C1 segment of cervical spinal cord (tissue), 14 donors: ENCODE data around the gene EXD2.
"Not testable (repeated sequence)": the region's sequence is repeated elsewhere in the genome, so short reads cannot be mapped to it uniquely, and the experiment has no call there.

Experiments used
- DNase-seq, 14 donors: peaks; one replicate each; lab custom pipeline; 2025; lab: John Stamatoyannopoulos, UW

Gene EXD2

DNA sequence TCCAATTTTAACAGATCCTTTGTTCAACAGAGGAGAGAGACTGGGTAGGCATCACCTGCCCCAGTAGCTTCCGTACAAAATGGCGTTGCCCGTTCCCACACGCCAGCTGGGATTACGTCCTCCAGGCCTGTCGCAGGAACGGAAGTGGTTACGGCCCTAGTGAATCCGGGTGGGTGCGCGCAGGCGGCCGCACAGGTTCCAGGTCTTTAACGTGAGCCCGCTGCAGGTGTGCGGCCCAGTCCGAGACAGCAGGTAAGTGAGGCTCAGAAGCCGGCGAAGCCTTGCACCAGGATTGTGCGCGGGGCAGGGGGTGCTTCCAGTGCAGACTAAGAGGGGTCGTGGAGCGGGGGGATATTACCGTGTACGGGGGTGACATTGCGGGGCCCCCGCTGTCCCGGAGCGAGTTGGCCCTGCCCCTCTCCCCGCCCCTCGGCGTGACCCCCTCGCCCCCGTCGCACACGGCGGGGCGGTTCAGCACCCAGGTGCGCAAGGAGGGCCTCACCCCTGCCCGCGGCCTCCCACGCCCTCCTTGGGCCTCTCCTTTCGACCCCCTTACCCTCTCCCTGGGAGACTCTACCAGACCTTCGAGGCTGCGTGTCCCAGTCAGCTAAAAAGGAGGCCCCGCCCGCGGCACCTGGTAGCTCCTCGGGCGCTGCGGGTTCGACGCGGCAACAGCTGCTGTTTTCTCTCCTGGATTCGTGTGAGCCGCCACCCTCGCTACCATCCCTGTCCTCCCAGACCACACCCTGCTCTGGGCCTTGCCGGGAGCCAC lies at the start of gene EXD2:
Gene EXD2, plus strand, starts transcription at position 159 of the 772 bp plus-strand sequence. CDS start 17,973 bp downstream, outside the sequence.
- peak; percentile 4 to 94 (median 78) for DNase-seq

DNA sequence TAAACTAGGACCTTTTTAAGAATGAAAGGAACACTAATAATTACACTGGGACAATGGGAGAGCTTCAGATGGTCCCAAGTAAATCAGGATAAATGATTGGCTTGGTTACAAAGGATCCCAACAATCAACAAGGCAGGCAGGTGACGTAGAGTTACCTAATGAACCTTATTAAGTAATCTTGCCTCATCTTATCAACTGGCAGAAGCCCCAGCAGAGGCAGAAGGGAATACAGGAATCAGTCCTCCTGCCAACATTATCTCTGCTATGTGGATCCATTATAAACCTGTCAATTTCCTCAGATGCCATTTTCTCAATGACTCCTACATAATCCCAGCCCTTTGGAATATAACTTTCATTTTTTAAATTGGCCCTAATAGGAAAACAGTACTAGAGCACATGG lies 49.7 kb upstream of the EXD2 start:
- DNase-seq = no peak

DNA sequence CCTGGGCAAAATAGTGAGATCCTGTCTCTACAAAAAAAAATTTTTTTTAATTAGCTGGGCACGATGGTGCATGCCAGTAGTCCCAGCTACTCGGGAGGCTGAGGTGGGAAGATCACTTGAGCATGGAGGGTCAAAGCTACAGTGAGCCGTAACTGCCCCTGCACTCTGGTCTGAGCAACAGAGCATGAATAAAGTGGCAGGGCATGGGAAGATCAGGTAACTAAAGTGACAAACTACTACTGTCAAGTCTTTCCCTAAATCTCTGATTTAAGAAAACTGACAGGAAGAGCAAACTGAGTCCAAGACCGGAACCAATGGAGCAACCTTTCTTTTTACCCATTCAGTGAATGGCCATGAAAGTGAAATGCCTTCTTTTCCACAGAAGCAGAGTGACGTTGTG lies 49.2 kb upstream of the EXD2 start:
- no peak for DNase-seq

DNA sequence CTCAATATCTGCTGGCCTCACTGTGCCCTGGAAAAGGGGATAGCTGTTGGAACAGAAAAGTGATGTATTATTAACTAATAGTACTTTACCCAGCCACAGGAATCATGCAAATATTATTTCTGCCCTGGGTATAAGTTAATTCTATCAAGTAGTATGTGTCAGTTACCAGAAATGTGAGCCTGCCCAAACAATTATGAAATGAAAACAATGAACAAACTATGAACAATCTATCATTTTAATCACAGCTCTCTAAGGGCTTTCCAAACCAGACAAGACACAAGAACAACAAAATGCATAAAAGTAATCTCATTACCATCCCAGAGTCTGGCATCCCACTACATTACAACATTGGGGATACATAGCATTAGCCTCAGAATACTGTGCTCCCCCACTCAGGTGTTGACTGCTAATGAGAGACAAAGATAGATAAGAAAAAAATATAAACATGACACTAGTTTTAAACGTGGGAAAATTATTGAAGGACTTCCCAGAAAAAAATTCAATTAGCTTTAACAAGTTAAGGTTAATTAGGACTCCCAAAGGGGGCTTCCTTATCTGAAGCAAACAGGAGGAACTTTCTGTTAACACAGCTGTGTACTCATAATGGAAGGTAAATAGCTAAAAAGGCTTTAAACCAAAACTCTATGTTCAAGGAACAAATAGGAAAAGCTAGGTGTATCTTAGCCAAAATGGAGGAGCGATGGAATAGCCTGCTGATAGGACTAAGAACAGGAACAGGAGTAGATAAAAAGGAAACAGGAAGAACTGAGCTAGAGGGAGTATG lies 41.6 kb upstream of the EXD2 start:
- DNase-seq = no peak

DNA sequence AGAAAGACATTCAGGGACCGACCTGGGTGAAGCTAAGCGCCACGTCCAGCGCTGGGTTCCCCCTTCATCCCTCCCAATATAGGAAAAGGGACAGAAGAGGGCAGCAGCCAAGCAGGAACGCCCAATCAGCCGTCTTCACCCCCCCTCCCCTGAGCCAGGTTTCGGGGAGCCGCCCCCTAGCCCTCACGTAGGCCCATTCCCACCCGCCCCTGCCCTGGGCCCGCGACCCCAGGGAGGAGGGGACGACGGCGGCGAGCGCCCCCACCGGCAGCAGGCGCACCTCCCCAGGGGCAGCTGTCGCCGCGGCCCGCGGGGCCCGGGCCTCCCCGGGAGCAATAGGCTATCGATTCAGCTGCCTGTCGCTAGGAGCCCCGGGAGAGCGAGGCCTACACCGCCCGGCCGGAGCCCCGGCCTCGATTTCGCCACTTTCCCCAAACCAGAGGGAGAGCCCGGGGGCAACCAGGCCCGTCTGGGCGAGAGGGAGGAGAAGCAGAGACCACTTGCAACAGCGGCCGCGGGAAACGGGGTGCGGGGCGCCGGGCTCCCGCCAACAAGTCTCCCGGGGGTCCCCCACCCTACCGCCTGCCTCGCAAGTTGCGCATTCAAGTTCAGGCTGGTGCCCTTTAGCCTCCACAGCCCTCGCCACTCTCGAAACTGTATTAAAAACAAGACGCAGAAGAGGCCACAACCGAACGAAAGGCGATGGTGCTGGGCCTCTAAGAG lies 39.7 kb upstream of the EXD2 start:
- DNase-seq = peak; percentile 29 to 81 (median 70)

GRCh38 chr14:69152181-69152901 lies 39.0 kb upstream of the EXD2 start:
- peak in 3 of 14 donors; percentile 37 to 43 (median 40) for DNase-seq

DNA sequence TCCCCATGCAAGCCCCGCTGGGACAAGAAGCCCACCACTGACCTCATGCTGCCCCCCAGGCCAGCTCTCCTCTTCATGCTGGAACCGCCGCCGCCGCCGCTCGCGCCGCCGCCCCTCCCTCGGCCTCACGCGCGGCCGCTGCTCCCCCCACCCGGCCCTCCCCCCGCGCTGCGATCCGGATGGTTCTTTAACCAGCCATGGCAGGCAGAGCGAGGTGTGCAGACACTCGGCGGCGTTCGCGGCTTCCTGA lies 38.5 kb upstream of the EXD2 start, which contains the start of gene DCAF5:
Gene DCAF5, minus strand, starts transcription at position 218 of the 250 bp plus-strand sequence. Its CDS starts 141 bp downstream, at position 77.
- DNase-seq = peak in 4 of 14 donors; percentile 37 to 87 (median 46)

- DNase-seq = peak in 11 of 14 donors; percentile 47 to 87 (median 75)
Measured at GRCh38 chr14:69153152-69153872, 38.0 kb upstream of the EXD2 start.

DNA sequence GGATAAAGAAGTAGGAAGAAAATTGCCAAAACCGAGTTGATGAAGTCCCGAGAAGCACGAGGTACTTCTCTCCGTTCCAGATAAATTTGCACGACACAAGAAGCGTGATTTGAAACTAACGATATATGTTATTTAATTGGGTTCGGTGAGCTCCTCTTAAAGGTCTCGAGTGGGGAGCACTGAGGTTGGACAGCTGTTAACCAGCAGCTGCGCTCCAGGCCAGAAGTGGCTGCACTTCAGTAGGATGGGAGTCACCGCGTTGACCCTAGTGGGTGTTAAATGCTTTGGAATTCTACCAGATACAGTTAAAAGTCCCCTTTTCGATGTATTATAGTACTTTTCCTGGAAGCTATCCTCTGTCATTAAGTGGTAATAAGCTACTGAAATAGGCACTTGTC lies 37.4 kb upstream of the EXD2 start:
- DNase-seq = peak in 4 of 14 donors; percentile 26 to 49 (median 40)

- peak in 1 of 14 donors; percentile 5 for DNase-seq
Measured at GRCh38 chr14:69154779-69155178, 36.5 kb upstream of the EXD2 start.

- no peak for DNase-seq
Measured at GRCh38 chr14:69156224-69156623, 35.1 kb upstream of the EXD2 start.

DNA sequence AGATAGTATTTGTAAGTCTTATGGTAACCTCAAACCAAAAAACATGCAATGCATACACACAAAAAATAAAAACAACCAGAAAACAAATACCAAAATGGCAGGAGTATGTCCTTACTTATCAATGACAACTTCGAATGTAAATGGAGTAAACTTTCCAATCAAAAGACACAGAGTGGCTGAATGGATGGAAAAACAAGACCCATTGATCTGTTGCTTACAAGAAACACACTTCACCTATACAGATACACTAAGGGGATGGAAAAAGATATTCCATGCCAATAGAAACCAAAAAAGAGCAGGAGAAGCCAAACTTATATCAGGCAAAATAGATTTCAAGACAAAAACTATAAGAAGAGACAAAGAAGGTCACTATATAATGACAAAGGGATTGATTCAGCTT lies 29.7 kb upstream of the EXD2 start:
- DNase-seq = no peak

- not testable (repeated sequence) for DNase-seq
Measured at GRCh38 chr14:69165787-69166186, 25.5 kb upstream of the EXD2 start.

- DNase-seq = no peak
Measured at GRCh38 chr14:69170839-69171238, 20.5 kb upstream of the EXD2 start.

- DNase-seq = no peak
Measured at GRCh38 chr14:69171569-69171968, 19.7 kb upstream of the EXD2 start.

GRCh38 chr14:69175130-69175529 lies 16.2 kb upstream of the EXD2 start:
- no peak for DNase-seq

DNA sequence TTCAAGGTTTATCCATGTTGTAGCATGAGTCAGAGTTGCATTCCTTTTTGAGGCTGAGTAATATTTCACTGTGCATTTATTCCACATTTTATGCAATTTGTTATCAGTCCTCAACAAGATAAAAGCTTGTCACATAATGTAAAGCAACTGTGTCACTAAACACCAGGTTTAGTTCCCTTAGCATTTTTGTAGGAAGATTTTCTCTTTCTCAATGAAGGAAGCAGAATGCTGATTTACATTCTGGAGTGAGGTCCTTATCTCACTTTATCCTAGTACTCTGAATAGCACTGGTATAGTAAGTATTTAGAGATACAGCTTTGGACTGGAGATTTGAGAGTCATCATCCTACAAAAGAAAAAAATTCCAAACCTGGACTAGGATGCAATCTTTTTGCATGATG lies 9.8 kb upstream of the EXD2 start:
- no peak for DNase-seq

- not testable (repeated sequence) for DNase-seq
Measured at GRCh38 chr14:69182580-69182979, 8.7 kb upstream of the EXD2 start.

DNA sequence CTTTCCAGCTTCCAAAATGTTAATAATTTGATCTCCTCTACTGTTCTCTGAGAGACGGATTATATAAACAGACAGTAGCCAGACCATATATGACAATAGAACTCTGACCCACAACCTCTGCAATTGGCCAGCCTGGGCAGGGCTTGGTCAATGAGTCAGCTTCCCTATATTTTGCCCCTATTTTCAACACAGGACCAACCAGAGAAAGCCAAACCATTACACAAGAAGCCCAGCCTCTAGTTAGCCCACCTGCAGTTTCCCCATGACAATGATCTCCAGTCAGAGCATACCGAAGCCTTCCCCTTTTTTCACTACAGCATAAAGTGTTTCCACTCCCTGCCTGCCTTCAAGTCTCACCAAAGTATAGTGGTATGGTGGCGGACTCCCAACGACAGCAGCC lies 7.6 kb upstream of the EXD2 start:
- no peak for DNase-seq

GRCh38 chr14:69190191-69190590 lies 1.1 kb upstream of the EXD2 start:
- DNase-seq = no peak

DNA sequence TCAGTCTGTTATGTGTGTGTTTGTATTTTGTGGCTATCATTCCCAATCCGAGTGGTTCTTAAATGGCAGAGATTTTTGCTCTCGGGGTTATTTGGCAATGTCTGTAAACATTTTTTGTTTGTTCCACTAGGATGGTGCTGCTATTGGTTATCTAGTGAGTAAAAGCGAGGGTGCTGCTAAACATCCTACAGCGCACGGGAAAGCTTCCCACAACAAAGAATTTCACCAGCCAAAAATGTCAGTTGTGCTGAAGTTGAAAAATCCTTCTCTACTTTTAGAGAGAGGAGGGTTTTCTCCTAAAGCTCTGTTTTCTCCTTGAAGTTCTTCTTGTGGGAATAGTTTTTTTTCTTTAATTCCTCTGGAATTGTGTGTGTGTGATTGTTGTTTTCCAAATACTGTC lies 2.4 kb downstream of the EXD2 start:
- DNase-seq = no peak
